ENCODE results near the gene ZNF692. TPM values are rescaled to one million over a fixed set of nuclear protein-coding genes. Genes with fewer than 3 reads are reported as not detected.

ZNF692 gene
- total RNA-seq, 1 experiment from 2014 or later: 48.5 TPM

GRCh38 chr1:248817065-248817464 lies 41.8 kb downstream of the ZNF692 start:
- Histone ChIP-seq H3K4me3 (ENCODE audit: low read depth, low read length) (no peak overlapping the region), H3K9me3 (no peaks in the 10 kb centered on the region), H3K36me3 (ENCODE audit: control insufficient read depth, insufficient read depth, low read length) (peaks cover 1% of the 10 kb centered on the region; the same call in 1 of the 2 replicates), H3K27me3 (replicated peaks; ENCODE audit: control insufficient read depth, insufficient read depth, low read length) (no peaks in the 10 kb centered on the region), H3K4me1 (no peaks in the 10 kb centered on the region)
- ChIA-PET POLR2A (no interaction called here), CTCF (no interaction called here)
- peaks cover 53% of the 10 kb centered on the region for H3K36me3 Mint-ChIP-seq (ENCODE audit: insufficient read depth, unreplicated experiment)
- no TSS peak for BruUV-seq (replicated peaks)
- no peaks in the 10 kb centered on the region for H3K9me3 Mint-ChIP-seq (ENCODE audit: unreplicated experiment)
- DNase-seq: no peak
- TF ChIP-seq, protein P1, sequence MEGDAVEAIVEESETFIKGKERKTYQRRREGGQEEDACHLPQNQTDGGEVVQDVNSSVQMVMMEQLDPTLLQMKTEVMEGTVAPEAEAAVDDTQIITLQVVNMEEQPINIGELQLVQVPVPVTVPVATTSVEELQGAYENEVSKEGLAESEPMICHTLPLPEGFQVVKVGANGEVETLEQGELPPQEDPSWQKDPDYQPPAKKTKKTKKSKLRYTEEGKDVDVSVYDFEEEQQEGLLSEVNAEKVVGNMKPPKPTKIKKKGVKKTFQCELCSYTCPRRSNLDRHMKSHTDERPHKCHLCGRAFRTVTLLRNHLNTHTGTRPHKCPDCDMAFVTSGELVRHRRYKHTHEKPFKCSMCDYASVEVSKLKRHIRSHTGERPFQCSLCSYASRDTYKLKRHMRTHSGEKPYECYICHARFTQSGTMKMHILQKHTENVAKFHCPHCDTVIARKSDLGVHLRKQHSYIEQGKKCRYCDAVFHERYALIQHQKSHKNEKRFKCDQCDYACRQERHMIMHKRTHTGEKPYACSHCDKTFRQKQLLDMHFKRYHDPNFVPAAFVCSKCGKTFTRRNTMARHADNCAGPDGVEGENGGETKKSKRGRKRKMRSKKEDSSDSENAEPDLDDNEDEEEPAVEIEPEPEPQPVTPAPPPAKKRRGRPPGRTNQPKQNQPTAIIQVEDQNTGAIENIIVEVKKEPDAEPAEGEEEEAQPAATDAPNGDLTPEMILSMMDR (IDR thresholded peaks at IDR 0.05; ENCODE audit: insufficient read depth in 1 of 2, low read depth in 1 of 2, low read length in 1 of 2, severe bottlenecking in 1 of 2, unreplicated experiment in 1 of 2): no peak
- H3K27ac Mint-ChIP-seq (ENCODE audit: unreplicated experiment): no peak overlapping the region
- intact Hi-C loops (cut with micrococcal nuclease; ENCODE audit: unreplicated experiment): no loop called here
- H3K4me3 Mint-ChIP-seq (ENCODE audit: unreplicated experiment): no peak overlapping the region
- no peaks in the 10 kb centered on the region for H3K27me3 Mint-ChIP-seq (ENCODE audit: insufficient read depth, unreplicated experiment)
- no peaks in the 10 kb centered on the region for H3K4me1 Mint-ChIP-seq (ENCODE audit: low read depth, unreplicated experiment)

DNA sequence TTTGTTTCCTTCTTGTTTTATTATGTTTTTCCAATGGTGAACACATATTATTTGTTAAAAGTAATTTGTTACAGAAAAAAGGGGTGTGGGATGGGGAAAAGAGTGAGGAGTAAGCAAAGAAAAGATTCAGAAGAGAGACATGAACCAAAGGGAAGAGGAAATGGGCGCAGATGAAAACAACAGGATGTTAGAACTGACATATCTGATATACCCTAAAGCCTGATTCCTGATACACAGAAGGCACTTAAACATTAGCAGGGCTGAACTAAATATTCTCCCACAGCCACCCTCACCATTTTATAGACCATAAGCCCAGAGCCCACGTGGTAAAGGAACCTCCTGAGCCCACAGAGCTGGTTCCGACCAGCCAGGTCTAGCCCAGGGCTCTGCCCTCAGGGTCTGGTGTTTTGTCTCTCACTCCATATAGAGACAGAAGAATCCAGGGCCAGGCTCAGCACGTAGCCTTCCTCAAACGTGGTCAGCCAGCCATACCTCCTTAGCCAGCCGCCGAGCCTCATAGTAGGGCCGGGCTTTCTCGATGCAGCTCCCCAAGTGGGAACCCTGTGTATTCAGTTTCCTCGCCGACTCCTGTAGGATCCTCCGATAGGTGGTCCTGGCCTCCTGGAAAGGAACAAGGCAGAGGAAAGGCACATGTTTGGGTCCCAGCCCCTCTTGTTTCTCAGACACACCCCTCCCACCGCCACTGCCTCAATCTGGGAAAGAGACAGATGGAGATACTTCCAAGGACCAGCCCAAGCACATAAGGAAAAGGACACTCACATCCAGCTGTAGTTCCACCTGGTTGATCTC lies 42.6 kb downstream of the ZNF692 start:
- DNase-seq: no peak
- no peak overlapping the region for H3K27ac Mint-ChIP-seq (ENCODE audit: unreplicated experiment)
- Histone ChIP-seq H3K27me3 (replicated peaks; ENCODE audit: control insufficient read depth, insufficient read depth, low read length) (no peaks in the 10 kb centered on the region), H3K36me3 (ENCODE audit: control insufficient read depth, insufficient read depth, low read length) (peaks cover 1% of the 10 kb centered on the region; the same call in 1 of the 2 replicates), H3K4me1 (no peaks in the 10 kb centered on the region), H3K4me3 (ENCODE audit: low read depth, low read length) (no peak overlapping the region), H3K9me3 (no peaks in the 10 kb centered on the region)
- H3K9me3 Mint-ChIP-seq (ENCODE audit: unreplicated experiment): no peaks in the 10 kb centered on the region
- ChIA-PET POLR2A (no interaction called here), CTCF (no interaction called here)
- no peaks in the 10 kb centered on the region for H3K4me1 Mint-ChIP-seq (ENCODE audit: low read depth, unreplicated experiment)
- TF ChIP-seq, protein P1 (IDR thresholded peaks at IDR 0.05; ENCODE audit: insufficient read depth in 1 of 2, low read depth in 1 of 2, low read length in 1 of 2, severe bottlenecking in 1 of 2, unreplicated experiment in 1 of 2): no peak
- intact Hi-C loops (cut with micrococcal nuclease; ENCODE audit: unreplicated experiment): no loop called here
- no peaks in the 10 kb centered on the region for H3K27me3 Mint-ChIP-seq (ENCODE audit: insufficient read depth, unreplicated experiment)
- H3K36me3 Mint-ChIP-seq (ENCODE audit: insufficient read depth, unreplicated experiment): peaks cover 56% of the 10 kb centered on the region
- no peak overlapping the region for H3K4me3 Mint-ChIP-seq (ENCODE audit: unreplicated experiment)
- no TSS peak for BruUV-seq (replicated peaks)

DNA sequence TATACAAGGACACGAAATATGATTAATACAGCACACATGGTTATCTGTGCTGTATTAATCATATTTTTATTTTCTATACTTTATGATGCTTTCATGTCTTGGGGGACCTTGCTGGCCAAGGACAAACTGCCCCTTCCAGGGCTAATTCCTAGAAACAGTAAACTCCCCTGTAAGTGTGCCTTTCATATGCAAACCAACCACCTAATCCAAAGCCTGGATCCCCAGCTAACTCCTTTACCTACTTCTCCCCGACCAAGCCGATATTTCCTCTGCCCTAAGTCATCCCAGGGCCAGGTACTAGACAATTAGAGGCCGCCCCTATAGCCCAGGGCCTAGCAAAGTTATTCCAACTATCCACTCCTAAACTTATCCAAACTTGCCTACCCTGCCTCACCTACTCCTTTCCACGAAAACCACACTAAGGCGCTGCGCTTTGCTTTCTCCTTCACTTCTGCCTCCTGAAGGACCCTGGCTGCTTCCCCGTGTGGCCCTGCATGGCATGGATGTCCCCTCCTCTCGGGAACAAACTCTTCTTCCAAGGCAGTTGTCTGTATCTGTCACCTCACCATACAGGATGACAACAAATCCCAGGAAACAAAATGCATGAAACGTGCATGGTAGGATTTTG lies 43.4 kb downstream of the ZNF692 start:
- POLR2A ChIA-PET: no interaction called here
- Histone ChIP-seq H3K4me1 (no peaks in the 10 kb centered on the region), H3K9me3 (no peaks in the 10 kb centered on the region), H3K4me3 (ENCODE audit: low read depth, low read length) (no peak overlapping the region), H3K36me3 (ENCODE audit: control insufficient read depth, insufficient read depth, low read length) (peaks cover 1% of the 10 kb centered on the region; the same call in 1 of the 2 replicates), H3K27me3 (replicated peaks; ENCODE audit: control insufficient read depth, insufficient read depth, low read length) (no peaks in the 10 kb centered on the region)
- CTCF ChIA-PET: no interaction called here
- intact Hi-C loops (cut with micrococcal nuclease; ENCODE audit: unreplicated experiment): no loop called here
- no peak for DNase-seq
- no peak overlapping the region for H3K27ac Mint-ChIP-seq (ENCODE audit: unreplicated experiment)
- no peak overlapping the region for H3K4me3 Mint-ChIP-seq (ENCODE audit: unreplicated experiment)
- H3K36me3 Mint-ChIP-seq (ENCODE audit: insufficient read depth, unreplicated experiment): peaks cover 59% of the 10 kb centered on the region
- no peaks in the 10 kb centered on the region for H3K9me3 Mint-ChIP-seq (ENCODE audit: unreplicated experiment)
- no TSS peak for BruUV-seq (replicated peaks)
- H3K27me3 Mint-ChIP-seq (ENCODE audit: insufficient read depth, unreplicated experiment): no peaks in the 10 kb centered on the region
- H3K4me1 Mint-ChIP-seq (ENCODE audit: low read depth, unreplicated experiment): no peaks in the 10 kb centered on the region
- TF ChIP-seq, protein P1 (IDR thresholded peaks at IDR 0.05; ENCODE audit: insufficient read depth in 1 of 2, low read depth in 1 of 2, low read length in 1 of 2, severe bottlenecking in 1 of 2, unreplicated experiment in 1 of 2): no peak
